ENCODE data around the gene TRAPPC3.
A peak's percentile ranks its signal among the peaks of the same experiment; 100 is the strongest.
"Not testable (repeated sequence)": the region's sequence is repeated elsewhere in the genome, so short reads cannot be mapped to it uniquely, and the experiment has no call there.

TRAPPC3 gene

DNA sequence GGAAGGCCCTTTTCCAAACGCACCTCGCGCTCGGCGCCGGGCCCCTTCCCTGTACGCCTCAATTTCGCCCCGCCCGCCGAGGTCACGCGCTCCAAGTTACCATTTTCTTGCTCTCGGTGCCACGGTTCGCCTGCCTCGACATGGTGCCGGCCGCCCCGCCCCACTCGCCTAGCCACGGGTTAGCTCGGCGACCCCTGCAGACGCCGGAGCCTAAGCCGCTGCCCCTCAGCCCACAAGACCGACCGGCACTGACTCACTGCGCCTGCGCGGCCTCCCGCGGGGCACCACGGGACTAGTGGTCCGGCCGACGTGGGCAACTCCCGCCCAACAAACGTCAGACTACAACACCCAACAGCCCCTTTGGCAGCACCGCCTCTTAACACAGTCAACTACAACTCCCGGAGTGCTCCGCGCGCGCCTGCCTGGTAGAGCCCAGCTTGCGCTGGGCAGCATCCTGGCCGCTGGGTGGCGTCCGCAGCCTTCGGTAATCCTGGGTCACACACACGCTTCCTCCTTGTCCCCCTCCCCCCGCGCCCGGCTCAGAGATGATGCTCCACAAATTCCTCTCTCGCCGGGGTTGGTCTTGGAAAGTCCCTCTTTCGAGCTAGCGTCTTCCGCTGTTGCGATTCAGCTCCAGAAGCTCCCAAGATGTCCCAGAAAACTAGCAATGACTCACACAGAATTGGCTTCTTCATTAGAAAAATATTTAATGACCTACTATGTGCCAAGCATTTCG lies at the start of gene TRAPPC3:
TSS of gene TRAPPC3 (minus strand) at position 250 of the 736 bp plus-strand sequence. CDS start at position 142, 108 bp downstream.
- no peaks in the 10 kb centered on the region for H3K27me3 ChIP-seq (ENCODE audit: low read depth, low read length)
- H3K79me2 ChIP-seq (ENCODE audit: low read length): peaks cover 37% of the 10 kb centered on the region
- peaks cover 3% of the 10 kb centered on the region for H3K36me3 ChIP-seq (replicated peaks; ENCODE audit: low read depth, low read length)
- H3K27ac ChIP-seq (ENCODE audit: low read length): peak within 1 kb of the TSS; percentile 65
- H3K4me3 ChIP-seq (ENCODE audit: low read length): peak within 1 kb of the TSS; percentile 92
- H4K20me1 ChIP-seq (ENCODE audit: insufficient read depth, low read length): no peaks in the 10 kb centered on the region
- H3K4me1 ChIP-seq (ENCODE audit: low read length): peaks cover 29% of the 10 kb centered on the region
- peak within 1 kb of the TSS; percentile 62 for H2AFZ ChIP-seq (ENCODE audit: low read depth, low read length)
- no peaks in the 10 kb centered on the region for H3K9me3 ChIP-seq (ENCODE audit: insufficient read depth, low read length)
- peak within 1 kb of the TSS; percentile 93 for H3K4me2 ChIP-seq (ENCODE audit: low read length)
- TF ChIP-seq CTCF (IDR thresholded peaks at IDR 0.05; ENCODE audit: low read depth, low read length) (peak; percentile 84), EZH2phosphoT487 (IDR thresholded peaks at IDR 0.05; ENCODE audit: low read depth) (no peak)
- peak within 1 kb of the TSS; percentile 80 for H3K9ac ChIP-seq (ENCODE audit: low read length)

- H3K79me2 ChIP-seq (ENCODE audit: low read length): no peaks in the 10 kb centered on the region
- H3K27ac ChIP-seq (ENCODE audit: low read length): no peak overlapping the region
- no peak overlapping the region for H3K9ac ChIP-seq (ENCODE audit: low read length)
- no peaks in the 10 kb centered on the region for H3K9me3 ChIP-seq (ENCODE audit: insufficient read depth, low read length)
- no peak overlapping the region for H3K4me3 ChIP-seq (ENCODE audit: low read length)
- no peaks in the 10 kb centered on the region for H4K20me1 ChIP-seq (ENCODE audit: insufficient read depth, low read length)
- 0 out of 2 replicates have a peak, but pooled peaks cover 3% of the 10 kb centered on the region for H3K27me3 ChIP-seq (ENCODE audit: low read depth, low read length)
- TF ChIP-seq EZH2phosphoT487 (IDR thresholded peaks at IDR 0.05; ENCODE audit: low read depth) (no peak), CTCF (IDR thresholded peaks at IDR 0.05; ENCODE audit: low read depth, low read length) (no peak)
- H3K4me1 ChIP-seq (ENCODE audit: low read length): no peaks in the 10 kb centered on the region
- no peak overlapping the region for H3K4me2 ChIP-seq (ENCODE audit: low read length)
- no peak overlapping the region for H2AFZ ChIP-seq (ENCODE audit: low read depth, low read length)
- no peaks in the 10 kb centered on the region for H3K36me3 ChIP-seq (replicated peaks; ENCODE audit: low read depth, low read length)
Measured at GRCh38 chr1:36198641-36199040, 49.4 kb upstream of the TRAPPC3 start.

- H3K27me3 ChIP-seq (ENCODE audit: low read depth, low read length); H2AFZ ChIP-seq (ENCODE audit: low read depth, low read length); H3K4me2 ChIP-seq (ENCODE audit: low read length); H3K27ac ChIP-seq (ENCODE audit: low read length); H4K20me1 ChIP-seq (ENCODE audit: insufficient read depth, low read length); H3K36me3 ChIP-seq (replicated peaks; ENCODE audit: low read depth, low read length); H3K9me3 ChIP-seq (ENCODE audit: insufficient read depth, low read length); H3K4me1 ChIP-seq (ENCODE audit: low read length); H3K9ac ChIP-seq (ENCODE audit: low read length); H3K79me2 ChIP-seq (ENCODE audit: low read length); H3K4me3 ChIP-seq (ENCODE audit: low read length): not testable (repeated sequence)
Measured at GRCh38 chr1:36196805-36197204, 47.5 kb upstream of the TRAPPC3 start.

DNA sequence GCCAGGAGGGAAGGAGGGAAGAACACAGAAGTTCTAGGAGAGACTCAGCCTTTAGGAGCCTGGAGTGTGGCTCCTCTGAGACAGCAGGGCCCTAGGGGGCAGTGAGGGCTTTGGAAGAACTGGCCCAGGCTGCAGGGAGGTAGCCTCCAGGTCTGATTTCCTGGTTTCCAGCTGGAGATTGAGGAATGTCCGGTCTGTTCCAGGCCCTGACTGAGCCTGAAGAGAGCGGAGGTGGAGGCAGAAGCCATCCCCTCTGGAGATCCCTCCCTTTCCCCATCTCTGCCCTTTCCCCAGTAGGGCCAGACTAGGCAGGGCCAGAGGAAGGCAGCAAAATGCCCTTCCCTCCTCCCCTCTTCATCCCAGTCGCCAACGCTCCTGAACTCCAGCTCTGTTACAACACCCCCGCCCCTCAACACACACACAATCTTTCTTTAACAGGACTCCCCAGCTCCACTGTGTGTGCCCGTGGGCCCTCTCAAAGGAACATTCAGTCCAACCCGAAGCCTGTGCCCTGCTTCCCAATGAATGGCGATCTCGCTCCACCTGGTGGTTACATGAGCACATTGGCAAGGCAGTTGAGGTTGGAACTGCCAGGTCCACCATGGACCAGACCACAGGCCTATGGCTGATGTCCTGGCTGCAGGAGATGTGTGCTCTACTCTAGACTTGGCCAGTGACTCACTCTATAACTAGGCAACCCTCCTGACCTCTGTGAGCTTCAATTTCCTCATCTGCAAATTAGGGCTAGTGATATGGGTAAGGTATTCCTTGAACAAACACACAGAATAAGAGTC lies 38.7 kb upstream of the TRAPPC3 start:
- Histone ChIP-seq H3K4me1 (ENCODE audit: low read length) (peaks cover 5% of the 10 kb centered on the region; the same call in 1 of the 2 replicates), H3K4me2 (ENCODE audit: low read length) (peak overlapping the region; percentile 57), H3K79me2 (ENCODE audit: low read length) (no peaks in the 10 kb centered on the region), H4K20me1 (ENCODE audit: insufficient read depth, low read length) (no peaks in the 10 kb centered on the region), H3K9ac (ENCODE audit: low read length) (no peak overlapping the region), H3K27me3 (ENCODE audit: low read depth, low read length) (no peaks in the 10 kb centered on the region), H2AFZ (ENCODE audit: low read depth, low read length) (0 out of 2 replicates have a peak overlapping the region, but pooled peaks have one; percentile 61), H3K27ac (ENCODE audit: low read length) (no peak overlapping the region), H3K4me3 (ENCODE audit: low read length) (0 out of 2 replicates have a peak overlapping the region, but pooled peaks have one; percentile 15), H3K9me3 (ENCODE audit: insufficient read depth, low read length) (no peaks in the 10 kb centered on the region), H3K36me3 (replicated peaks; ENCODE audit: low read depth, low read length) (no peaks in the 10 kb centered on the region)
- TF ChIP-seq EZH2phosphoT487 (IDR thresholded peaks at IDR 0.05; ENCODE audit: low read depth): no peak
- peak; percentile 75 for TF ChIP-seq CTCF (IDR thresholded peaks at IDR 0.05; ENCODE audit: low read depth, low read length)

Data from OCI-LY3 (cell line).